DND-41 (cell line): Measurements from ENCODE around the gene SLC4A2.

Experiments
- CTCF ChIP-seq: IDR thresholded peaks from 2 replicates; pipeline ENCODE4 v1.5.1; 2012; ENCODE audit warnings: borderline replicate concordance, low read length, moderate library complexity, mild to moderate bottlenecking; ENCODE audit not compliant: poor library complexity, severe bottlenecking; ENCODE audit errors: extremely low read depth
- EZH2 ChIP-seq: IDR thresholded peaks from 3 replicates; pipeline ENCODE4 v1.6.1; 2012; ENCODE audit warnings: borderline replicate concordance, low read depth, mild to moderate bottlenecking, moderate library complexity, low read length, inconsistent platforms; ENCODE audit not compliant: severe bottlenecking

GRCh38 chr7:151119902-151120301, 60.5 kb downstream of the SLC4A2 start:
- TF ChIP-seq CTCF (no peak), EZH2 (no peak)
